Putamen (tissue), 1 donor: ENCODE data around the gene CLDN2.
A peak's percentile ranks its signal among the peaks of the same experiment; 100 is the strongest.

ENCODE experiments used
- DNase-seq: peaks from one replicate; pipeline ENCODE4 v3.0.0-alpha.2; 2016; ENCODE audit warnings: low spot score

CLDN2 gene

GRCh38 chrX:106921637-106922036 is 1.4 kb downstream of the CLDN2 start:
- no peak for DNase-seq

- DNase-seq, result no peak
Observed at GRCh38 chrX:106927023-106927422, 6.8 kb downstream of the CLDN2 start.

GRCh38 chrX:106927700-106928099 is 7.5 kb downstream of the CLDN2 start:
- DNase-seq, result no peak

- no peak for DNase-seq
Observed at GRCh38 chrX:106928227-106928626, 8.0 kb downstream of the CLDN2 start.

- no peak for DNase-seq
Observed at GRCh38 chrX:106931831-106932491, 11.8 kb downstream of the CLDN2 start.

- no peak for DNase-seq
Observed at GRCh38 chrX:106932492-106932923, 12.3 kb downstream of the CLDN2 start.

GRCh38 chrX:106932960-106933537 is 12.8 kb downstream of the CLDN2 start:
- no peak for DNase-seq

- DNase-seq, result no peak
Observed at GRCh38 chrX:106933538-106933961, 13.3 kb downstream of the CLDN2 start.

- no peak for DNase-seq
Observed at GRCh38 chrX:106935175-106935574, 15.0 kb downstream of the CLDN2 start.

GRCh38 chrX:106936246-106936645 is 16.0 kb downstream of the CLDN2 start:
- no peak for DNase-seq

GRCh38 chrX:106939566-106939965 is 19.4 kb downstream of the CLDN2 start:
- peak; percentile 6 for DNase-seq

GRCh38 chrX:106940068-106940467 is 19.9 kb downstream of the CLDN2 start:
- DNase-seq, result no peak

GRCh38 chrX:106946464-106946863 is 26.3 kb downstream of the CLDN2 start:
- DNase-seq, result no peak

- DNase-seq, result no peak
Observed at GRCh38 chrX:106948641-106949040, 28.4 kb downstream of the CLDN2 start.

- no peak for DNase-seq
Observed at GRCh38 chrX:106949366-106949765, 29.2 kb downstream of the CLDN2 start.

GRCh38 chrX:106950381-106950780 is 30.2 kb downstream of the CLDN2 start:
- DNase-seq, result peak; percentile 9

GRCh38 chrX:106951230-106951629 is 31.0 kb downstream of the CLDN2 start:
- DNase-seq, result no peak

GRCh38 chrX:106952089-106952488 is 31.9 kb downstream of the CLDN2 start:
- DNase-seq, result no peak

- DNase-seq, result no peak
Observed at GRCh38 chrX:106952538-106952937, 32.3 kb downstream of the CLDN2 start.

- DNase-seq, result no peak
Observed at GRCh38 chrX:106952988-106953387, 32.8 kb downstream of the CLDN2 start.

- no peak for DNase-seq
Observed at GRCh38 chrX:106954041-106954440, 33.8 kb downstream of the CLDN2 start.

- DNase-seq, result no peak
Observed at GRCh38 chrX:106955004-106955772, 35.0 kb downstream of the CLDN2 start.

- DNase-seq, result no peak
Observed at GRCh38 chrX:106957856-106958255, 37.7 kb downstream of the CLDN2 start.
